Left renal cortex interstitium (tissue), 4 donors: Measurements from ENCODE around the gene VPS52. TPM values are rescaled to one million over a fixed set of nuclear protein-coding genes. Genes with fewer than 3 reads are reported as not detected.

Source experiments
- DNase-seq, 4 donors: peaks; one replicate each; pipeline ENCODE4 v3.0.0-alpha.2; 2013; ENCODE audit warnings: low read depth in 4 of 4, low spot score in 2 of 4, missing footprints in 1 of 4
- polyA plus RNA-seq, 4 donors: library from polyadenylated mRNA; unstranded; fragments of 120-200 nt; gene quantifications; one replicate each; pipeline ENCODE4 v1.2.1, GENCODE V29; 2013; ENCODE audit not compliant: insufficient read length in 4 of 4

The VPS52 gene
- polyA plus RNA-seq, 4 donors = 59.5 to 98.7 (median 77.5) TPM

GRCh38 chr6:33213166-33213988, 58.3 kb downstream of the VPS52 start:
- DNase-seq = no peak

GRCh38 chr6:33212857-33213165, 58.9 kb downstream of the VPS52 start:
- DNase-seq = no peak

DNA sequence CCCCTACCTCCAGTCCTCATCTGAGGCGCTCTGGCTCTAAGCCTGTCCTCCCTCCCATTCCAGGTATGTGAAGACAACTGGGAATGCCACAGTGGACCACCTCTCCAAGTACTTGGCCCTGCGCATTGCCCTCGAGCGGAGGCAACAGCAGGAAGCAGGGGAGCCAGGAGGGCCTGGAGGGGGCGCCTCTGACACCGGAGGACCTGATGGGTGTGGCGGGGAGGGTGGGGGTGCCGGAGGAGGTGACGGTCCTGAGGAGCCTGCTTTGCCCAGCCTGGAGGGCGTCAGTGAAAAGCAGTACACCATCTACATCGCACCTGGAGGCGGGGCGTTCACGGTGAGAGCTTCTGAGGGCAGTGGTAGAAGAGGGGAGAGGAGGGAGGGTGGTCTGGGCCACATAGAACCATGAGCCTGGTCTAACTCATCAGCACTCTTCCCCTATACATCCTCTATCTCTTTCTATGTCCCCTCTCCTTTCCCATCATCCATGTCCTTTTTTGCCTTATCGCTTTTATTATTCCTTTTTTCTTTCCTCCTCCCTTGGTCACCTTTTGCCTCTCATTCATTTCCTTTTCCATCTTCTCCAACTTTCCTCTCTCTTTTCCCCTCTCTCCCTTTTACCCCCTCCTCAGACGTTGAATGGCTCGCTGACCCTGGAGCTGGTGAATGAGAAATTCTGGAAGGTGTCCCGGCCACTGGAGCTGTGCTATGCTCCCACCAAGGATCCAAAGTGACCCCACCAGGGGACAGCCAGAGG, 59.8 kb downstream of the VPS52 start:
- DNase-seq = no peak

- no peak for DNase-seq
These were observed 60.5 kb downstream of the VPS52 start for GRCh38 chr6:33211136-33211535.

DNA sequence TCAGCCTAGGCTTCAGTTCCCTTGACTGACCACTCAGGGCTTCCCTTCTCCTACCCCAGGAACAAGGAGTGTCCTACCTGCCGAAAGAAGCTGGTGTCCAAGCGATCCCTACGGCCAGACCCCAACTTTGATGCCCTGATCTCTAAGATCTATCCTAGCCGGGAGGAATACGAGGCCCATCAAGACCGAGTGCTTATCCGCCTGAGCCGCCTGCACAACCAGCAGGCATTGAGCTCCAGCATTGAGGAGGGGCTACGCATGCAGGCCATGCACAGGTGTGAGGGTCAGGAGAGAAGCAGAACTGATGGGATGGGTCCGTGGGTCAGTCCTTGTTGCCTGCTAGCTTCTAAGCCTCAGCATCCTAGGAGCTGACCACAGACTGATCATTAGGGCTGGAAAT, 61.8 kb downstream of the VPS52 start:
- no peak for DNase-seq

- peak in 2 of 4 donors; percentile 61 to 70 for DNase-seq
These were observed 63.3 kb downstream of the VPS52 start, which contains the start of gene RING1 for GRCh38 chr6:33208091-33208967. Gene RING1, plus strand, starts transcription at chr6:33208500. Its CDS starts 323 bp downstream, at chr6:33208823.

GRCh38 chr6:33207552-33208090, 64.1 kb downstream of the VPS52 start:
- peak in 1 of 4 donors; percentile 45 for DNase-seq

- DNase-seq = no peak
These were observed 64.7 kb downstream of the VPS52 start for GRCh38 chr6:33206864-33207551.

DNA sequence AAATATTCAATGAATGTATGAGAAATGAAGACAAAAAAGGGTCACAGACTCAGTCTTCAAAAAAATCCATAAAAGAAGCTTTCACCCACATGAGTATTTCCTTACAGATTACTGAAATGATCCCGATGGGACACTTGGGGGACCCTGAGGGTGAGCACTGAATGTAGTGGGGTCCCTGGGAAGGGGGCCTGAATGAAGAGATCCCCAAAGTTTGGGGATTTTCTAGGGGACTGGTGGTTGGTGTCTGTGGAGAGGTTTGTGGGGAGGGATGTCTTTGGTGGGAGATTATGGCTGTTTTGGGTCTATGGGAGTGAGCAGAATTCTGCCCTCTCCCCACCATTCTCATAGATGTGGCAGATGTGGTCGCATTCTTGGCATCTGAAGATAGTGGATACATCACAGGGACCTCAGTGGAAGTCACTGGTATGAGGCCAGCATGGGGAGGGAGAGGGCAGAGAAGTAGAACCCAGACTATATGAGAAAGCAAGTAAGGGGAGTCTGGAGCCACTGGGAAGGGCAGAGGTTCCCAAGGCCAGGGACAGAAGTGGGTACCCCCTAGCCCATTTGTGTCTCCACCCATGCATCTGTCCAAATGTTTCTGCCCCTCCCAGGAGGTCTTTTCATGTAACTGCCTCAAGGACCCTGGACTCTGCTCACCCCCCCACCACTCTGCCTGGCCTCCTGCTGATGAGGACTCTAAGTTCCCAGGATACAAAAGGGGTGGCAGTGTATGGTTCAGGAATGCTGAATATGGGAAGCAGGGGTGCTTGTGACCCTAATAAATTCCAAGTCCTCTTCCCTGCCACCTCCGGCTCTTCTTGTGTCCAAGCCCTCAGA, 65.4 kb downstream of the VPS52 start:
- no peak for DNase-seq

- DNase-seq = no peak
These were observed 66.3 kb downstream of the VPS52 start for GRCh38 chr6:33205191-33206026.

GRCh38 chr6:33204415-33205190, 67.1 kb downstream of the VPS52 start, which contains the start of gene HSD17B8:
Gene HSD17B8, plus strand, starts transcription at chr6:33204655. Its CDS starts 14 bp downstream, at chr6:33204669.
- DNase-seq = peak in 3 of 4 donors; percentile 75 to 90 (median 84)

DNA sequence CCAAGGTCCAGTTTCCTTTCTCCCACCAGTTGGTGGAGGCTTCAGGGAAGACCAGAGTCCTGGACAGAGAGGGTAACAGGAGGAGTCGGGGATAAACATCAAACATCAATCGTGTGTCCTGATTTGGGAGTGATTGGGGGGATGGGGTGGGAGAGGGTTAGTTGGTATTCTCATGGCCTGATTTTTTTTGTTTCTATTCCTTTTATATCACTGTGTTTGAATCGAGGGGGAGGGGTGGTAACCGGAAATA, 67.6 kb downstream of the VPS52 start:
- DNase-seq = no peak

GRCh38 chr6:33203443-33204164, 68.1 kb downstream of the VPS52 start:
- no peak for DNase-seq

- DNase-seq = no peak
These were observed 68.9 kb downstream of the VPS52 start for GRCh38 chr6:33202799-33203198.

- no peak for DNase-seq
These were observed 69.7 kb downstream of the VPS52 start for GRCh38 chr6:33201935-33202334.

DNA sequence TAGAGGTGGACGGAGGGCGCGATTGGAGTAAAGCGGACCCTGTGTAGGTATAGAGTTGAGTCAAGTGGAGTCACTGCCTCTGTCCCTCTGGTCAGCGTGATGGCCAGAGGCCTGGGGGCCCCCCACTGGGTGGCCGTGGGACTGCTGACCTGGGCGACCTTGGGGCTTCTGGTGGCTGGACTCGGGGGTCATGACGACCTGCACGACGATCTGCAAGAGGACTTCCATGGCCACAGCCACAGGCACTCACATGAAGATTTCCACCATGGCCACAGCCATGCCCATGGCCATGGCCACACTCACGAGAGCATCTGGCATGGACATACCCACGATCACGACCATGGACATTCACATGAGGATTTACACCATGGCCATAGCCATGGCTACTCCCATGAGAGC, 70.5 kb downstream of the VPS52 start:
- DNase-seq = no peak
